Myocyte (in vitro differentiated cells): ENCODE results near the gene ADAP1. TPM values are rescaled to one million over a fixed set of nuclear protein-coding genes. Genes with fewer than 3 reads are reported as not detected.

Experiments used
- DNase-seq: peaks from one replicate; pipeline ENCODE4 v3.0.0-alpha.2; 2012; ENCODE audit warnings: low read depth
- total RNA-seq: library from RNA; depleted of rRNA; stranded (reverse); fragments of >200 nt; gene quantifications from 2 replicates; pipeline ENCODE4 v1.2.3, GENCODE V29; 2014

The ADAP1 gene
- total RNA-seq, 1 donor from 2014 or later = 0.56 TPM

GRCh38 chr7:910931-911431 is 43.5 kb downstream of the ADAP1 start:
- DNase-seq = no peak

DNA sequence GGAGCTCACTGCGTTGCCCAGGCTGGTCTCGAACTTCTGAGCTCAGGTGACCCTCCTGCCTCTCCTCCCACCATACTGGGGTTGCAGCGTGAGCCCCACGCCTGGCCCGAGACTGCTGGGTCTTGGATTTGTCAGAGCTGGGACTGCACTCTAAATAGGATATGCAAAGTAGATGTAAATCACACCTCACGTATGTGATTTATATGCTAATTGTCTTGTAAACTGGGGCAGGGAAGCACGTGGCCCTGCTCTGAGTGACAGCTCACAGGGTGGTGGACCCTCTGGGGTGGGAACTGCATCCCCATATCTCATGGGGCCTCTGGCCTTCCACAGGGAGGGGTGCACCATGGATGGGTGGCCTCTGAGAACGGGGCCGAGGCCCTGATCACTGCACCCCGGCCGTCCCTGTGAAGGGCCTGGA is 44.0 kb downstream of the ADAP1 start:
- no peak for DNase-seq

DNA sequence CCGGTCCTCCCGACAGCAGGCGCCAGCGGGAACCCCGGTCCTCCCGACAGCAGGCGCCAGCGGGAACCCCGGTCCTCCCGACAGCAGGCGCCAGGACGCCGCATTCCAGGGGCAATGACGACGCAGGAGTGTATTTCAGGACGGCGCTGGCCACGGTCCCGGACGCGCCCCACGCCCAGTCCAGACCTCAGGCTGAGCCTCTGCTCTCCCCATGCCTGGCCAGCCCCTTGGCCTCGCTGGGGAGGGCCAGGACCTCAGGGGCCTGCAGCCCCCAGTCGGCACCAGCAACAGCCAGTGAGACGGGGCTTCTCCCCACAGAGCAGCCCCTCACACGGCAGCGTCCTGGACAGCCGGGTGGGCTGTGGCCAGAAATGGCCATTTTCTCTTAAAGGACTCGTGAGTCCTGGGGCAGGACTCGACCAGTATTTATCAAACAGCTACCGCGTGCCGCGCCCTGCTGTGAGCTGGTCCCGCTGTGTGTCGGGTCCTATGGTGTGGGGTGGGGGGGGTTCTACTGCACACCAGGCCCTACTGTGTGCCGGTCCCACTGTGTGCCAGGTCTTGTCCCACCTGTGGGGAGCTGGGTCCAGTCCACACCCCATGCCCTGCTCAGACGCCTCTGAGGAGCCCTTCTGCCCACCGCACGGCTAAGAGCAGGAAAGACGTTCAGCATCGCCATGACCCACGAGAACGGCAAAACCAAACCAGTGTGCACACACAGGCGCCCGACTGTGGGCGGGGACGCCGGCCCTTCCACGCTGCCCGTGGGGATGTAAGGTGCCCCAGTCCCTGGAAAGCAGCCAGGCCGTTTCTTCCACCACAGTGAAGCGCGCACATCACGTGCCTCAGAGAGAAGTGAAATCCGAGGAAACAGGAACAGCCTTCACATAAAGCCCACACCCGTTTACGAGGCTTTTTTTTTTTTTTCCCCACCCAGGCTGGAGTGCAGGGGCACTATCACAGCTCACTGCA is 44.8 kb downstream of the ADAP1 start:
- DNase-seq = peak; percentile 54

DNA sequence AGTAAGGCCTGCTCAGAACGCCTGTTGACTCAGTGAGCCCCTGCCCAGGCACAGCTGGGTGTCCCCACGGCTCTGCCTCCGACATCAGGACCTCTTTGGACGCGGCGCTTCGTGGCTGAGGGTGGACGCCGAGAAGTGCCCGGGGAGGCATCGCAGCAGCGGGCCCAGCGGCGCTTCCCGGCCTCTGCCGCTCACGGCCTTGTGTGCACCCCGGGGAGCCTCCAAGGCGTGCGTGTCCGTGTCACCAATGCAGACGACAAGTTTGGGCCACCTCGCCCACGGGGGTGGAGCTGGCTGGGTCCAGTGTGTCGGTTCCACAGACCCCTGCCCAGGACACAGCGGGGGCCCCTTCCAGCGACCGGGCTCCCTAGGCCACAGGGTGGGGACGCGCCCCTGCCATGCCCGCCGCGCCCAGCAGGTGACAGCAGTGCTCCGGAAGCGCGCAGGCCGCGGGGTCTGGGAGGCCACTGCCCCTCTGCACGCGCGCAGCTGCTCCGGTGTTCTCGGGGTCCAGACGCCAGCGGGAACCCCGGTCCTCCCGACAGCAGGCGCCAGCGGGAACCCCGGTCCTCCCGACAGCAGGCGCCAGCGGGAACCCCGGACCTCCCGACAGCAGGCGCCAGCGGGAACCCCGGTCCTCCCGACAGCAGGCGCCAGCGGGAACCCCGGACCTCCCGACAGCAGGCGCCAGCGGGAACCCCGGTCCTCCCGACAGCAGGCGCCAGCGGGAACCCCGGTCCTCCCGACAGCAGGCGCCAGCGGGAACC is 45.7 kb downstream of the ADAP1 start:
- peak; percentile 54 for DNase-seq

GRCh38 chr7:908159-908581 is 46.3 kb downstream of the ADAP1 start:
- no peak for DNase-seq

- no peak for DNase-seq
These were observed 47.1 kb downstream of the ADAP1 start for GRCh38 chr7:907158-907980.

DNA sequence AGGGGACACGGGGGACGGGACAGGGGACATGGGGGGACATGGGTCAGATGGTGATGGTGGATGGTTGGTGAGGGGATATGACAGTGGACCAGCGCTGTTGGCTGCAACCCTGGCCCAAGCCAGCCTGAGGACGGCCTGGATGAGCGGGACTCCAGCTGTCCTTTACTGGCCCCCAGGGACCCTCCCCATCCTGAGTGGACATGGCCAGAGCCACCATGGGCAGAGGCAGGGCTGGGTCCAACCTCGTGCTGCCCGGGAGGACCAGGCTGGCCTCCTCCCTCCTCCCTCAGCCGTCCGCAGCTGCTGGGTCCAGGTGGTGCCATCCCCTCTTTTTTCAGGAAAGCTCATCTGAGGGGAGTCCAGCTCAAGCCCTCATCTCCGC is 47.7 kb downstream of the ADAP1 start:
- no peak for DNase-seq

- peak; percentile 70 for DNase-seq
These were observed 49.6 kb downstream of the ADAP1 start for GRCh38 chr7:904847-905246.

GRCh38 chr7:903921-904755 is 50.3 kb downstream of the ADAP1 start:
- peak; percentile 39 for DNase-seq

- no peak for DNase-seq
These were observed 51.5 kb downstream of the ADAP1 start for GRCh38 chr7:902996-903395.

DNA sequence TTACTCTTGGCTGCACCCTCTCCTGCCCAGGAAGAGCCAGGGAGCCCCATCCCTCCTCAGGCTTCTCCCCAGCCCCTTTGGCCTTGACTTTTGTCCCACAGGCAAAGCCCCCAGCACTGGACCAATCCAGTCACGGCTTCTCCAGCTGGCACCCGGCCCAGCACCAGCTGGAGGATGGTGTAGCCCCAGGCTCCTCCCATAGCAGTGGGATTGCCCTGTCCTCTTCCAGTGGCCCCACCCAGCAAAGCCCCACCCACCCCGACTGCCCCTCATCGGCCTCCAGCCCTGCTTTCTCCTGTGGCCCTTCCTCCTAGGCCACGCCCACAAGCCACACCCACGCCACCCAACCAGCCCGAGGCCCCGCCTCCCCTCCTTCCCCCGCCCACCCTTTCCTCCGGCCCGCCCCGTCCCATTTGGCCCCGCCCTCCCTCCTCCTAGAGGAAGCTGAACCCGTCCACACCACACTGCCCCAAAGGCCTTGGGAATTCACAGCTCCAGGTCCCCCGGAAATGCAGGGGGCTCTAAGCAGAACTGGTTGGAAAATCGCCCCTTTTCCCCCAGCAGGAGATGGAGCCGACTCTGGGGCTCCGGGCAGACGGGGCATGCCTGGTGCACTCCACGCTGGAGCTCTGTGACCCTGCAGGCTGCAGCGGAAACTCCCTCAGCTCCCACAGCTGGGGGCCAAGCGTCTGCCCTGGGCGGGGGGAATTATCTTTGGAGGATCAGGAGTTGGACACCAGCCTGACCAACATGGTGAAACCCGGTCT is 52.9 kb downstream of the ADAP1 start:
- DNase-seq = peak; percentile 46

- DNase-seq = no peak
These were observed 53.5 kb downstream of the ADAP1 start for GRCh38 chr7:901041-901387.

- no peak for DNase-seq
These were observed 54.0 kb downstream of the ADAP1 start for GRCh38 chr7:900331-901040.

- DNase-seq = no peak
These were observed 54.7 kb downstream of the ADAP1 start for GRCh38 chr7:899806-900205.

- no peak for DNase-seq
These were observed 55.4 kb downstream of the ADAP1 start for GRCh38 chr7:898855-899681.

GRCh38 chr7:898460-898854 is 56.0 kb downstream of the ADAP1 start:
- DNase-seq = no peak

DNA sequence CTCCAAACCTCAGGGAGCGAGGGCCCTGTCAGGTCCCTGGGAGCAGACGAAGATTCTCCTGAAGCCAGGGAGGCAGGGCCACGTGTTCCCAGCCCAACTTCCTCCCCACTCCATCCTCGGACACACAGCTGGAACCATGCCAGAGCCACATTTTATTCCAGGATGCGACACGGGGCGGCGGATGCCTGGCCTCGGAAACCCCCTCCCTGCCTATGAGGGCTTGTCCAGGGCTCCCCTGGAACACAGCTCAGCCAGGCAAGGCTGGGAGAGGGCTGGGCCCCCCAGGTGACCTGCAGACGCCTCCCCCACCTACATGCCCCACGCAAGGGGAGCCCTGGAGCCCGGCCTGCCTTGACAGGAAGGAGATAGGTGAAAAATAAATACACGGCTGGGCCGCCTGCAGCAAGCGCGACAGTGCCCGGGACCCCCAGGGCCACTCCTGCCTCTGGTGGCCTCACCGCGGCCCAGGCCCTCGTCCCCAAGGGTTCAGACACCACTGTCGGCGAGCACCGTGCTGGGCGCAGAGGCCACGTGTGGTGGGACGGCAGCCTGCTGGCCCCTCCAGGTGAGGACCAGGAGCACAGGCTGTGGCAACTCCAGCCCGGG is 56.6 kb downstream of the ADAP1 start:
- no peak for DNase-seq

DNA sequence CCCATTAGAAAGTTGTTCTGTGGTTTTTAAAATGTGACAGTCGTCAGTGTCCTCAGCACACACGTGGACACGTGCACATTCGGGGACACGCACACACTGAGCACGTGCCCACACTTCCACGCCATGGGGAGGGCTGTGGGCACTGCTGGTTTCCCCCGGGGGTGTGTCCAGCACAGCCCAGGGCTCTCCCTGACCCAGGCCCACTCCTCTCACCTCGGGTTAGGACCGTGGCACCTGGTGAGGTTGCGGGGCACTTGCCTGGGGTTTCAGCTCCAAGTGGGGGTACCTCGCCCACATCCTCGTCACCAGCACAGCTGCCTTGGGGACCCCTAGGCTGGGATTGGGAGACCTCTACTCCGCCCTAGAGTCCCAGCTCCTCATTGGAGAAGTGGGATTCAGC is 57.4 kb downstream of the ADAP1 start:
- DNase-seq = no peak
